Aorta (tissue), 5 donors: ENCODE data around the gene BAAT. TPM values are rescaled to one million over a fixed set of nuclear protein-coding genes. Genes with fewer than 3 reads are reported as not detected.

Experiments used
- ATAC-seq: fragments of 200-7000 bp; cut with Tn5 transposase; one replicate; pipeline ENCODE4 v1.9.1; 2022; ENCODE audit warnings: moderate library complexity; ENCODE audit not compliant: low FRiP score
- DNase-seq, 2 donors: peaks; one replicate each; pipeline ENCODE4 v3.0.0-alpha.2; 2020
- H3K27ac ChIP-seq, 2 donors: one replicate each; pipeline ENCODE4 v1.5.1; 2013; ENCODE audit warnings: low read length in 2 of 2, mild to moderate bottlenecking in 2 of 2, moderate library complexity in 2 of 2, control low read depth in 1 of 2, inconsistent platforms in 1 of 2, low read depth in 1 of 2
- H3K27me3 ChIP-seq, 2 donors: one replicate each; pipeline ENCODE4 v1.6.1; 2013; ENCODE audit warnings: control low read depth in 1 of 2, low read length in 1 of 2, mild to moderate bottlenecking in 1 of 2, moderate library complexity in 1 of 2; ENCODE audit not compliant: insufficient read depth in 2 of 2, control insufficient read depth in 1 of 2
- H3K36me3 ChIP-seq, 2 donors: one replicate each; pipeline ENCODE4 v1.6.1; 2013; ENCODE audit warnings: control low read depth in 1 of 2, low read length in 1 of 2, mild to moderate bottlenecking in 1 of 2; ENCODE audit not compliant: insufficient read depth in 2 of 2, control insufficient read depth in 1 of 2
- H3K4me1 ChIP-seq, 2 donors: one replicate each; pipeline ENCODE4 v1.6.1; 2013; ENCODE audit warnings: low read length in 2 of 2, control low read depth in 1 of 2, mild to moderate bottlenecking in 1 of 2, moderate library complexity in 1 of 2; ENCODE audit not compliant: insufficient read depth in 2 of 2, control insufficient read depth in 1 of 2
- H3K4me3 ChIP-seq, 2 donors: one replicate each; pipeline ENCODE4 v1.5.1; 2013; ENCODE audit warnings: low read length in 2 of 2, control low read depth in 1 of 2, mild to moderate bottlenecking in 1 of 2
- H3K9me3 ChIP-seq: one replicate; pipeline ENCODE4 v1.6.1; 2013; ENCODE audit warnings: mild to moderate bottlenecking, low read length; ENCODE audit not compliant: control insufficient read depth
- WGBS, 2 donors: extraction: QIAGEN DNeasy Blood & Tissue Kit; methylation state at CpG; one replicate each; pipeline ENCODE4 v1.1.7; 2013; 5-methylcytosine and 5-hydroxymethylcytosine counted together
- intact Hi-C, 2 donors: fragments of 100-400 bp; cut with DNase I; formaldehyde crosslinking; loops; one replicate each; pipeline versions ENCODE4 v1.14.2 to v1.15.0; 2022
- polyA plus RNA-seq, 2 donors: library from polyadenylated mRNA; stranded (reverse); fragments of 200-250 nt; gene quantifications; one replicate each; pipeline ENCODE4 v1.2.3, GENCODE V29; 2013
- total RNA-seq, 2 donors: library from RNA; stranded (reverse); fragmentation: NEBNext Ultra II Directional; extraction: Animal tissue kit (Norgen Biotek cat#: 25700); gene quantifications; one replicate each; pipeline ENCODE4 v1.2.1, GENCODE V29; 2021
- donor health status: healthy with polysubstance abuse.
- donor health status: Bipolar disorder and iron deficiency.
- donor health status: DM: no; HTN: no; CAD: no.
- donor health status: DM: no; HTN: no; CAD: no.
- donor health status: DM: yes; HTN: yes; CAD: no.

Gene BAAT
- total and polyA plus RNA-seq, 4 donors, result not detected

DNA sequence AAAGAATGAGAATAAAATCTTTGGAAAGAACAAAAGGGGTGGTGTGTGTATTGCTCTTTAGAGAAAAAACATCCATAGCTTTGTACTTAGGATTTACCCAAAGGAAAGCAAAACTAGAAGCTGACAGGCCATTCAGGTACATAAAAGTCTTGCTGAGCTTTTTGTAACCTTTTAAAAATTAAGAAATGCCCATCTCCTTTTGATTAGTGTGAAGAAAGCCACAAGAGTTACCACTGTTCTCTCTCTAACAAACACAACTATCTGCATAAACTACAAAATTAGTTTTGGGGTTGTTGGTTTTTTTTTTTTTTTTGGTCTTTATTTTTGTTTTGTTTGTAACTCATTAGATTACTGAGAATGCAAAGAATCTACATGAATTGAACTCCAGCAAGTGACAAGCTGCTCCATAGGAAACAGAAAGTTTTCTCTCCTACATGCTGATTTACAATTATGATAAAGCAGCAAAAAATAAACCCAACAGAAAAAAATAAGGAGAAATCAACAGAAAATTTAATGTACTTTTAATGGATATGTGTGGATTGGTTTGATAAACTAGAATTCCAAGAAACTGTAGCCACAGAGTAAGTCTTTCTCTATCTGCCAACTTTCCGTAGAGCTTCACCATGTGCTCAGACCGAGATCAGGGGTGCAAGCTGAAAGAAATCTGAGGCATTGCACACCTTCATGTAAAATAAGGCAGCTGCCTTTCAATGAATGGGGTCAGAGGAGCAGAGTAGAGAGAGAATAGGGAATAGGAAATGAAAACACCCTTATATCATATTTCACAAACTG, 12.3 kb downstream of the BAAT start:
- H3K9me3 ChIP-seq, result peaks cover 3% of the 10 kb centered on the region
- intact Hi-C loops, result no loop called here
- no peaks in the 10 kb centered on the region for H3K36me3 ChIP-seq
- no peaks in the 10 kb centered on the region for H3K4me1 ChIP-seq
- ATAC-seq (no peak), DNase-seq (no peak)
- no peak overlapping the region for H3K4me3 ChIP-seq
- WGBS, 2 donors, result 48 to 51% methylated on average over 2 of the region's 2 CpGs
- no peak overlapping the region for H3K27ac ChIP-seq
- H3K27me3 ChIP-seq, result no peaks in the 10 kb centered on the region

DNA sequence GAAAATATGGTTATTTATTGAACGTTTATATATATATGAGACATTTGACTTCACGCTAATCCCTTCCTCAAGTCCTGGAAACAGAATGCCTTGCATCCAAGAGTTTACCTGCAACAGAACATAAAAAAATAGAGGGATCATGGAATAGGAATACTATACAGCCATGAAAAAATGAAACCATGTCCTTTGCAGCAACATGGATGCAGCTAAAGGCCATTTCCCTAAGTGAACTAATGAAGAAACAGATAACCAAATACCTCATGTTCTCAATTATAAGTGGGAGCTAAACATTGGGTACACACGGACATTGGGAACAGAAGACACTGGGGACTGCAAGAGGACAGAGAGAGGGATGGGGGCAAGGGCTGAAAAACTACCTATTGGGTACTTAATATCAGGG, 13.0 kb downstream of the BAAT start:
- ATAC-seq (no peak), DNase-seq (no peak)
- Histone ChIP-seq H3K4me1 (no peaks in the 10 kb centered on the region), H3K27ac (no peak overlapping the region), H3K4me3 (no peak overlapping the region), H3K27me3 (no peaks in the 10 kb centered on the region), H3K9me3 (peaks cover 3% of the 10 kb centered on the region), H3K36me3 (no peaks in the 10 kb centered on the region)
- intact Hi-C loops, result no loop called here
- WGBS, 2 donors, result 92% methylated on average over 3 of the region's 3 CpGs

DNA sequence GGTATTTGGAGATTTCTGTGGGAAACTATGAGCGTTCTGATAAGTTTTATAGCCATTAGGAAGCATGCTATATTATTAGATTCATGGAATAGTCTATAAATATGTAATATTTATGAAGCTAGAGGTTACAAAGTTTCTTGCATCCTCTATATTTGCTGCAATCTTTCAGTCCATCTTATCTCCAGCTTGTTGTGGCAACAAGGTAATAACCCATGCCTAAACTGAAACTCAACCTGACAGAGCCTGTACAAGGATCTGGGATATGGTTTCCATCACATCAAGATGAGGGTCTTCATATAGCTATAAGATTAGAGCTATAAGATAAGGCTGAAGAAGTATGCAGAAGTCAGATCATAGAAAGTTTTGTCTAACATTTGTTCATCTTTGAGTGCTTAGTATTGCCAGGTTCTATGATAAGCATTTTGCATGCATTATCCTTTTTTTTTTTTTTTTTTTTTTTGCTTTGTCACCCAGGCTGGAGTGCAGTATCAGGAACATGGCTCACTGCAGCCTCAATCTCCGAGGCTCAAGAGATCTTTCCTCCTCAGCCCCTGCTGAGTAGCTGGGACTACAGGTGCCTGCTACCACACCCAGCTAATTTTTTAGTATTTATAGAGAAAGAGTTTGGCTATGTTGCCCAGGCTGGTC, 14.8 kb downstream of the BAAT start:
- WGBS, 2 donors, result 67 to 72% methylated on average over 2 of the region's 2 CpGs
- no peak for DNase-seq
- Histone ChIP-seq H3K4me1 (no peaks in the 10 kb centered on the region), H3K36me3 (no peaks in the 10 kb centered on the region), H3K4me3 (no peak overlapping the region), H3K9me3 (no peaks in the 10 kb centered on the region), H3K27me3 (no peaks in the 10 kb centered on the region), H3K27ac (no peak overlapping the region)
- intact Hi-C loops, result no loop called here
- ATAC-seq, result no peak

DNA sequence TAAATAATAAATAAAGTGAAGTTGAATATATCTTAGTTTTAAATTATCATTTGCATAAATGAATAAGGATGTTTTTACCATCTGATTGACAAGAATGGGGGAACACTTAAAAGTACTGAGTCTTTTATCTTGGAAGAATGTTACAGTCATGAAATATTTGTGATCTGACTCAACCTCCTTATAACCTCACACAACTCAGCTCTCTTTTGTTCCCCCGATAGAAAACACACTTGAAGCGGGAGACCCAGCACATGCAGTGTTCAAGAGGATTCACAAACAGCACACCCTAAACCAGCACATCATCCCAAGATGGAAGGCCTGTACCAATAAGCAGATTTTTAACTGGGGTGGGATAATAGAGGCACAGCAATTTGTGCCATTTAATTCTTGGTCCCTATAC, 15.5 kb downstream of the BAAT start:
- intact Hi-C loops, result no loop called here
- ATAC-seq, result no peak
- WGBS, 2 donors, result 57 to 72% methylated on average over 2 of the region's 2 CpGs

DNA sequence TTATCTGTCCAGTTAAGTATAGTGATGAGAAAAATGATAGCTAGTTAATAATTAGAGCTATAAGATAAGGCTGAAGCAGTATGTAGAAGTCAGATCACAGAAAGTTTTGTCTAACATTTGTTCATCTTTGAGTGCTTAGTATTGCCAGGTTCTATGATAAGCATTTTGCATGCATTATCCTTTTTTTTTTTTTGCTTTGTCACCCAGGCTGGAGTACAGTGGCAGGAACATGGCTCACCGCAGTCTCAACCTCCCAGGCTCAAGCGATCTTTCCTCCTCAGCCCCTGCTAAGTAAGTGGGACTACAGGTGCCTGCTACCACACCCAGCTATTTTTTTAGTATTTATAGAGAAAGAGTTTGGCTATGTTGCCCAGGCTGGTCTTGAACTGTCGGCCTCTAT, 17.5 kb downstream of the BAAT start:
- WGBS, 2 donors, result 94 to 97% methylated on average over 3 of the region's 3 CpGs
- intact Hi-C loops, result no loop called here
- Histone ChIP-seq H3K4me3 (no peak overlapping the region), H3K4me1 (no peaks in the 10 kb centered on the region), H3K27ac (no peak overlapping the region), H3K27me3 (no peaks in the 10 kb centered on the region), H3K9me3 (no peaks in the 10 kb centered on the region), H3K36me3 (no peaks in the 10 kb centered on the region)
- ATAC-seq (no peak), DNase-seq (no peak)

More for the DNA sequence above, 15.5 kb downstream of the BAAT start:
- H3K4me3 ChIP-seq, result no peak overlapping the region
- H3K9me3 ChIP-seq, result no peaks in the 10 kb centered on the region
- H3K27me3 ChIP-seq, result no peaks in the 10 kb centered on the region
- no peak for DNase-seq
- H3K4me1 ChIP-seq, result no peaks in the 10 kb centered on the region
- no peak overlapping the region for H3K27ac ChIP-seq
- no peaks in the 10 kb centered on the region for H3K36me3 ChIP-seq

DNA sequence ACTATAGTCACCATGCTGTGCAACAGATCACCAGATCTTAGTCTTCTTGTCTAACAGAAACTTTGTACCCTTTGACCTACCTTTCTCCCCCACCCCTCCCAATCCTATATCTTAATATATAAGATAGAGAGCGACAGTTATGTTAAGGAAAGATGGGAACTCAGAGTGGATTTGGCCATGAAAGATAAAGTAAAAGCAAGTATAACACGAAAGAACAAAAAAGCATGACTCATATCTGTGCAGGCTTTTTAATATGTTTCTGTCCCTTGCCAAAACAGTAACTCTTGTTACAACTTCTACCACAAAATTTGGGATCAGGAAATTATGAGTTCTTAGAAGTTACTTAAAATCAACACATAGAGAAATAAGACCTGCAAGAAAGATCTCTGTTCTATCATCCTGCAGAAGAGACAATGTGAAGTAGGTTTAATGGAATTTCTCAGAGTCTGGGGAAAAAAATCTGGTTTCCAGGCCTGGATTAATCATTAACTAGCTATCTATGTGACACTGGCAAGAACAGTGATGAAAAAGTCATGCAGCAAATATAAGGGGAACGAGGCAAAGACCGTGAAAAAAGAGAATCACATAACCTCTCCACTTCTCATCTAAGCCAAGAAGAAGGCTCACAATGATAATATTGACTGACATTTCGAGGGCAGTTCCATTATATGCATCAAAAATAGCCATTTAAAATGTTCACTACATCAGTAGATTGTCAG, 18.6 kb downstream of the BAAT start:
- Histone ChIP-seq H3K4me1 (no peaks in the 10 kb centered on the region), H3K27ac (no peak overlapping the region), H3K9me3 (no peaks in the 10 kb centered on the region), H3K4me3 (no peak overlapping the region), H3K36me3 (no peaks in the 10 kb centered on the region), H3K27me3 (no peaks in the 10 kb centered on the region)
- ATAC-seq (no peak), DNase-seq (no peak)
- 42 to 52% methylated on average over 5 of the region's 5 CpGs for whole genome bisulfite sequencing, 2 donors
- intact Hi-C loops, result no loop called here

DNA sequence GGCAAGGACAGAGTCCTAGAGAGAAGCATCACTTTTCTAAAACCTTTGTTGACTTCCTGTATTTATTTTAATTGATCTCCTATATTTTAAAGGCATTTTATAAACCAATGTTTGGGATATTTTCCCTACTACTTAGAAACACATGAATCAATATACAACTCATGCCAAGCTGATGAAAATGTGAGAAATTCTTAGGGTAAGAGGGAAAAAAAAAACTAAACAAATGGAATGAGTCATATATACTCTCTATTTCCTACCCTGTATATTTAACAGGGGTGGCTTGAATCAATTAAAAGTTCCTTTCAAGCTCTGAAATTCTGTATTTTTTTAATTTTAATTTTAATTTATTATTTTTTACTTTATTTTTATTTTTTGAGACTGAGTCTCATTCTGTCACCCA, 19.6 kb downstream of the BAAT start:
- intact Hi-C loops, result no loop called here
- Histone ChIP-seq H3K4me3 (no peak overlapping the region), H3K36me3 (no peaks in the 10 kb centered on the region), H3K27me3 (no peaks in the 10 kb centered on the region), H3K4me1 (no peaks in the 10 kb centered on the region), H3K9me3 (no peaks in the 10 kb centered on the region), H3K27ac (no peak overlapping the region)
- ATAC-seq, result no peak
- DNase-seq, result no peak

DNA sequence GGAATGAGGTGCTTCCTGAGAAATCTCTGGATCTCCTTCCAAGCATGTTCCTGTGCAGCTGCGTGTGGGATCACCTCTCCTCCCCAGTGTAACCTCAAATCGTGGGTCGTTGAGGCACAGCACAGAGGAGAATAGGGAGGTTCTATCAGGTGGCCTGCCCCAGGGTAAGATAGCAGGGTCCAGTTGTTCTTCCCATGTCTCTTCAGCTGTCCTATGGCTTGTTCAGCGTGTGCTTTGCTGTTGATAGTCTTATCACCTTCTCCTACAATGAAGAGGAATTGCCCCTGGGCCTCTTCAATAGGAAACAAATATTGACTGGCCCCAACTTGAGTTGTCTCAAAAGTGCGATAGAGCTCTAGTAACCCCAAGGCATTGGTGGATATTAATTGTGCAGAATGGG, 22.4 kb downstream of the BAAT start:
- Histone ChIP-seq H3K27me3 (no peaks in the 10 kb centered on the region), H3K4me3 (no peak overlapping the region), H3K4me1 (no peaks in the 10 kb centered on the region), H3K27ac (no peak overlapping the region), H3K36me3 (no peaks in the 10 kb centered on the region), H3K9me3 (no peaks in the 10 kb centered on the region)
- intact Hi-C loops, result no loop called here
- ATAC-seq (no peak), DNase-seq (no peak)
- 84 to 86% methylated on average over 5 of the region's 5 CpGs for WGBS, 2 donors

DNA sequence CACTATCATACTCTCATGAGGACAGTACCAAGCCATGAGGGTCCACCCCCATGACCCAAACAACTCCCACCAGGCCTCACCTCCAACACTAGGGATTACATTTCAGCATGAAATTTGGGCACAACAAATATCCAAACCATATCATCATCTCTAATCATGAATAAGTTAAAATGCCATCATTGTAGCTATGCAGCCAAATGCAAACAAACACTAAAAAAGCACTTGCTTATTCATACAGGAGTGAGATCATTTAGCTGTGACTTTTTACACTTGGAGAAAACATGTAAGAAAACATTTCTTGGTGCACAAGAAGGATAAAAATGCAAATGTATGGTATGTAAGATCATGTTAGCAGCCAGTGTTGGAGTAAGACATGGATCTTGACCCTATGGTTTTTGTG, 24.2 kb downstream of the BAAT start:
- intact Hi-C loops, result no loop called here
- Histone ChIP-seq H3K4me1 (no peaks in the 10 kb centered on the region), H3K4me3 (no peak overlapping the region), H3K27ac (no peak overlapping the region), H3K27me3 (no peaks in the 10 kb centered on the region), H3K9me3 (no peaks in the 10 kb centered on the region), H3K36me3 (no peaks in the 10 kb centered on the region)
- no peak for ATAC-seq
- no peak for DNase-seq
